H1 (cell line): Measurements from ENCODE around the gene FGF12. TPM values are rescaled to one million over a fixed set of nuclear protein-coding genes. Genes with fewer than 3 reads are reported as not detected.
A peak's percentile ranks its signal among the peaks of the same experiment; 100 is the strongest.

ENCODE experiments used
- CTCF ChIA-PET: fragments of 300-600 bp; sonication (Branson Sonifier 250); formaldehyde crosslinking; loops from one replicate; lab custom pipeline; 2021; ENCODE audit not compliant: partially characterized antibody; lab: Charles Lee
- POLR2A ChIA-PET: fragments of 300-600 bp; sonication (Branson Sonifier 250); formaldehyde crosslinking; loops from one replicate; lab custom pipeline; 2021; ENCODE audit warnings: inconsistent platforms; ENCODE audit not compliant: partially characterized antibody; lab: Charles Lee
- DNase-seq, 2 experiments: peaks; one replicate each; pipeline versions ENCODE4 v3.0.0 to v3.0.0-alpha.2; 2010 to 2022; ENCODE audit warnings: low spot score in 2 of 2, low read depth in 1 of 2, mixed read lengths in 1 of 2
- FAIRE-seq: peaks from 2 replicates; lab custom pipeline; 2011; peaks lifted over from hg19 to GRCh38; lab: Jason Lieb, UNC
- H2AFZ ChIP-seq: 2 replicates; pipeline ENCODE4 v1.8.1; 2012; ENCODE audit warnings: low read length, inconsistent platforms
- H2AK5ac ChIP-seq: 2 replicates; pipeline ENCODE4 v1.6.1; 2013; ENCODE audit warnings: low read depth, low read length
- H2BK120ac ChIP-seq: replicated peaks from 2 replicates; pipeline ENCODE3; 2013; ENCODE audit warnings: low read depth, low read length, inconsistent platforms
- H2BK12ac ChIP-seq: 2 replicates; pipeline ENCODE4 v1.6.1; 2013; ENCODE audit warnings: low read depth, low read length
- H2BK15ac ChIP-seq: 2 replicates; pipeline ENCODE4 v1.6.1; 2013; ENCODE audit warnings: low read length
- H2BK20ac ChIP-seq: 2 replicates; pipeline ENCODE4 v1.6.1; 2013; ENCODE audit warnings: low read length
- H2BK5ac ChIP-seq: 2 replicates; pipeline ENCODE4 v1.6.1; 2013; ENCODE audit warnings: low read depth, low read length
- H3K14ac ChIP-seq: 2 replicates; pipeline ENCODE4 v1.6.1; 2013; ENCODE audit warnings: inconsistent platforms; ENCODE audit not compliant: insufficient read length
- H3K18ac ChIP-seq: 2 replicates; pipeline ENCODE4 v1.6.1; 2013; ENCODE audit warnings: low read length; ENCODE audit errors: extremely low read depth
- H3K23ac ChIP-seq: 2 replicates; pipeline ENCODE4 v1.6.1; 2013; ENCODE audit warnings: inconsistent platforms; ENCODE audit not compliant: insufficient read length
- H3K23me2 ChIP-seq: 2 replicates; pipeline ENCODE4 v1.6.1; 2013; ENCODE audit warnings: low read depth, low read length
- H3K27ac ChIP-seq: 2 replicates; pipeline ENCODE4 v1.6.1; 2011; ENCODE audit warnings: low read depth, low read length, inconsistent platforms
- H3K27me3 ChIP-seq, 4 experiments: replicated peaks in 1 of 4; 1 replicate in 1 of 4; 2 replicates in 3 of 4; pipeline versions ENCODE4 v1.6.1 to v1.8.1; 2011 to 2013; ENCODE audit warnings: low read length in 3 of 4, mild to moderate bottlenecking in 3 of 4, inconsistent platforms in 2 of 4, mixed read lengths in 2 of 4, moderate library complexity in 1 of 4; ENCODE audit not compliant: control insufficient read depth in 3 of 4, insufficient read depth in 3 of 4; ENCODE audit errors: extremely low read depth in 1 of 4
- H3K36me3 ChIP-seq, 4 experiments: 2 replicates each; pipeline versions ENCODE4 v1.6.1 to v1.8.1; 2011 to 2013; ENCODE audit warnings: mild to moderate bottlenecking in 4 of 4, low read length in 3 of 4, moderate library complexity in 2 of 4, control low read depth in 1 of 4, inconsistent platforms in 1 of 4; ENCODE audit not compliant: insufficient read depth in 4 of 4, control insufficient read depth in 2 of 4
- H3K4ac ChIP-seq: replicated peaks from 2 replicates; pipeline ENCODE3; 2013; ENCODE audit warnings: low read length, low read depth, mixed read lengths, inconsistent platforms; ENCODE audit not compliant: insufficient read length
- H3K4me1 ChIP-seq, 4 experiments: replicated peaks in 1 of 4; 1 replicate in 1 of 4; 2 replicates in 3 of 4; pipeline versions ENCODE4 v1.6.1 to v1.8.1; 2011 to 2013; ENCODE audit warnings: low read length in 3 of 4, inconsistent platforms in 2 of 4, mixed read lengths in 1 of 4; ENCODE audit not compliant: insufficient read depth in 4 of 4, control insufficient read depth in 3 of 4
- H3K4me2 ChIP-seq, 2 experiments: 2 replicates each; pipeline versions ENCODE4 v1.6.1 to v1.8.1; 2011 to 2013; ENCODE audit warnings: low read depth in 2 of 2, low read length in 2 of 2, control low read depth in 1 of 2, inconsistent platforms in 1 of 2, mild to moderate bottlenecking in 1 of 2; ENCODE audit not compliant: insufficient read depth in 1 of 2
- H3K4me3 ChIP-seq, 4 experiments: fragments of 200-600, 300-600 bp in 1 of 4; sonication (generic), shearing (Covaris generic), sonication (Bioruptor Twin) in 1 of 4; 2 replicates each; pipeline versions ENCODE4 v1.5.1 to v1.8.1; 2011 to 2016; ENCODE audit warnings: low read length in 4 of 4, low read depth in 3 of 4, control low read depth in 2 of 4, inconsistent platforms in 2 of 4, mild to moderate bottlenecking in 2 of 4, mixed read lengths in 1 of 4, moderate library complexity in 1 of 4; ENCODE audit not compliant: insufficient read depth in 2 of 4; ENCODE audit errors: extremely low read depth in 1 of 4
- H3K56ac ChIP-seq: replicated peaks from 2 replicates; pipeline ENCODE3; 2013; ENCODE audit warnings: low read depth, mild to moderate bottlenecking, mixed read lengths, low read length, inconsistent platforms; ENCODE audit not compliant: insufficient read length
- H3K79me1 ChIP-seq: 2 replicates; pipeline ENCODE4 v1.6.1; 2013; ENCODE audit warnings: low read depth, low read length, control low read depth
- H3K79me2 ChIP-seq, 2 experiments: 2 replicates each; pipeline versions ENCODE4 v1.6.1 to v1.8.1; 2012 to 2013; ENCODE audit warnings: low read length in 2 of 2, mild to moderate bottlenecking in 2 of 2, inconsistent platforms in 1 of 2; ENCODE audit not compliant: insufficient read depth in 2 of 2, control insufficient read depth in 1 of 2
- H3K9ac ChIP-seq, 4 experiments: replicated peaks in 1 of 4; 1 replicate in 1 of 4; 2 replicates in 3 of 4; pipeline versions ENCODE4 v1.6.1 to v1.8.1; 2011 to 2013; ENCODE audit warnings: low read depth in 3 of 4, low read length in 3 of 4, control low read depth in 2 of 4, mild to moderate bottlenecking in 2 of 4, moderate library complexity in 2 of 4, inconsistent platforms in 1 of 4; ENCODE audit errors: extremely low read depth in 1 of 4
- H3K9me3 ChIP-seq, 2 experiments: 2 replicates each; pipeline versions ENCODE4 v1.6.1 to v1.8.1; 2012 to 2013; ENCODE audit warnings: mild to moderate bottlenecking in 2 of 2, moderate library complexity in 2 of 2, control low read depth in 1 of 2, inconsistent platforms in 1 of 2, low read depth in 1 of 2, low read length in 1 of 2, mixed read lengths in 1 of 2; ENCODE audit not compliant: insufficient read depth in 2 of 2
- H4K20me1 ChIP-seq, 2 experiments: replicated peaks in 1 of 2; 2 replicates each; pipeline versions ENCODE3 to v1.8.1; 2011 to 2013; ENCODE audit warnings: inconsistent platforms in 2 of 2, low read length in 2 of 2, mild to moderate bottlenecking in 1 of 2; ENCODE audit not compliant: insufficient read depth in 2 of 2, control insufficient read depth in 1 of 2
- H4K5ac ChIP-seq: 2 replicates; pipeline ENCODE4 v1.6.1; 2013; ENCODE audit warnings: low read length, low read depth, mixed read lengths, inconsistent platforms; ENCODE audit not compliant: insufficient read length
- H4K8ac ChIP-seq: 2 replicates; pipeline ENCODE4 v1.8.0; 2013; ENCODE audit warnings: mild to moderate bottlenecking, moderate library complexity, low read length, inconsistent platforms; ENCODE audit not compliant: insufficient read depth; ENCODE audit errors: extremely low read depth
- H4K91ac ChIP-seq: replicated peaks from 2 replicates; pipeline ENCODE3; 2013; ENCODE audit warnings: low read length, mixed read lengths, inconsistent platforms; ENCODE audit not compliant: insufficient read length
- CBX8 ChIP-seq: fragments of 300-800, 300-1000 bp; sonication (generic); IDR thresholded peaks from 2 replicates; pipeline ENCODE4 v1.7.1; 2016; ENCODE audit warnings: low read depth, low read length, borderline replicate concordance
- POLR2AphosphoS5 ChIP-seq: IDR thresholded peaks from 2 replicates; pipeline ENCODE4 v1.6.1; 2011; ENCODE audit warnings: low read depth, low read length
- RAD21 ChIP-seq, 2 experiments: IDR thresholded peaks in 1 of 2; conservative IDR thresholded peaks in 1 of 2; 2 replicates each; pipeline ENCODE4 v1.6.1; 2011; ENCODE audit warnings: low read depth in 2 of 2, low read length in 2 of 2, improper control_type of control experiment in 1 of 2, inconsistent platforms in 1 of 2, mild to moderate bottlenecking in 1 of 2, moderate library complexity in 1 of 2
- RXRA ChIP-seq: IDR thresholded peaks from 2 replicates; pipeline ENCODE4 v1.6.1; 2011; ENCODE audit warnings: low read depth, mild to moderate bottlenecking, low read length, moderate library complexity; ENCODE audit not compliant: insufficient read depth
- SIN3A ChIP-seq, 2 experiments: IDR thresholded peaks in 1 of 2; conservative IDR thresholded peaks in 1 of 2; 2 replicates each; pipeline ENCODE4 v1.6.1; 2011 to 2012; ENCODE audit warnings: low read length in 2 of 2, improper control_type of control experiment in 1 of 2, low read depth in 1 of 2, mild to moderate bottlenecking in 1 of 2
- TEAD4 ChIP-seq: IDR thresholded peaks from 2 replicates; pipeline ENCODE4 v1.6.1; 2012; ENCODE audit warnings: low read depth, low read length, inconsistent platforms, mixed read lengths
- WGBS, 2 experiments: shearing (Covaris generic) in 1 of 2; methylation state at CpG; one replicate each; pipeline versions ENCODE4 v1.1.6 to v1.1.7; 2013 to 2015; ENCODE audit warnings: low lambda C conversion rate in 2 of 2, mixed read lengths in 2 of 2, inconsistent platforms in 1 of 2, low coverage in 1 of 2, missing lambda C conversion rate in 1 of 2; ENCODE audit not compliant: insufficient replicate concordance in 2 of 2, insufficient coverage in 1 of 2, insufficient read length in 1 of 2; ENCODE audit errors: extremely low coverage in 1 of 2, missing lambda C conversion rate in 1 of 2; 5-methylcytosine and 5-hydroxymethylcytosine counted together
- polyA plus RNA-seq, 7 experiments: library from polyadenylated mRNA; depleted of rRNA in 3 of 7; stranded (reverse) in 5 of 7; unstranded in 2 of 7; fragments of >200 nt in 5 of 7; fragments of 200-250 nt in 2 of 7; gene quantifications; 1 replicate in 5 of 7; 2 replicates in 1 of 7; 4 replicates in 1 of 7; pipeline versions ENCODE4 v1.2.1 to v1.2.3, GENCODE V29; 2011 to 2013; ENCODE audit warnings: missing spikeins in 2 of 7, mixed read lengths in 2 of 7
- total RNA-seq: library from RNA; stranded (reverse); fragmentation: NEBNext Ultra II Directional; extraction: Animal tissue kit (Norgen Biotek cat#: 25700); gene quantifications from 2 replicates; pipeline ENCODE4 v1.2.1, GENCODE V29; 2021
- TF ChIP-seq, protein P1 (sequence below), 3 experiments: IDR thresholded peaks; 1 replicate in 2 of 3; 2 replicates in 1 of 3; pipeline versions ENCODE4 v1.5.1 to v1.6.1; 2011; ENCODE audit warnings: low read length in 3 of 3, mild to moderate bottlenecking in 3 of 3, inconsistent platforms in 2 of 3, low read depth in 1 of 3, moderate library complexity in 1 of 3; ENCODE audit not compliant: insufficient read depth in 1 of 3; ENCODE audit errors: control extremely low read depth in 1 of 3

Gene FGF12
- total and polyA plus RNA-seq, 2 of the 8 experiments (the other 6 are each of a cell fraction or from before 2014, with no cell fraction given), result 4.1 to 16.6 TPM

DNA sequence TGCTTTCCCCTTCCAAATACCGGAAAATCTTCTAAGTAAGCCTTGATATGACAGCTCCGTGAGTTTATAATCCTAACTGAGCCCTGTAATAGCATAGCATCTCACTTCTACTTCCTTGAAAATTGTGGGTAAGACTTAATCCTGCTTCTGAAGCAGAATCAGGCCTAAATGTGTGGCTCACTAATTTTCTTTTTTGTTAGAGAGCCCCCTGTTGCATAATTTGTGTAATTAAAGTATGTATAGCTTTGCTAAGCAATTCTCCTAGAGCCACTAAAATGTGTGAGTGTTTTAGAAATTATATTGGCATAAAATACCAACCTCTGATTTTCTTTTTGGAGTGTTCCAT lies 304.4 kb downstream of the FGF12 start:
- no peak overlapping the region for H3K4me3 ChIP-seq
- H2BK20ac ChIP-seq, result no peak overlapping the region
- no peaks in the 10 kb centered on the region for H4K20me1 ChIP-seq
- POLR2A ChIA-PET, result interaction anchor here (1.3 kb wide), 1 partner anchor 12 kb away, joined by 3 read pairs; no protein-coding TSS in a partner anchor
- FAIRE-seq (no peak), DNase-seq (no peak)
- TF ChIP-seq SIN3A (conservative IDR thresholded peaks at IDR 0.05 in 1 of 2, IDR thresholded peaks at IDR 0.05 in 1 of 2; ENCODE audit: low read depth in 1 of 2, low read length in 2 of 2) (no peak), CBX8 (no peak), RAD21 (IDR thresholded peaks at IDR 0.05 in 1 of 2, conservative IDR thresholded peaks at IDR 0.05 in 1 of 2; ENCODE audit: low read depth in 2 of 2, low read length in 2 of 2) (peak; percentile 47 to 53), POLR2AphosphoS5 (no peak), TEAD4 (no peak), RXRA (no peak)
- TF ChIP-seq, protein P1, sequence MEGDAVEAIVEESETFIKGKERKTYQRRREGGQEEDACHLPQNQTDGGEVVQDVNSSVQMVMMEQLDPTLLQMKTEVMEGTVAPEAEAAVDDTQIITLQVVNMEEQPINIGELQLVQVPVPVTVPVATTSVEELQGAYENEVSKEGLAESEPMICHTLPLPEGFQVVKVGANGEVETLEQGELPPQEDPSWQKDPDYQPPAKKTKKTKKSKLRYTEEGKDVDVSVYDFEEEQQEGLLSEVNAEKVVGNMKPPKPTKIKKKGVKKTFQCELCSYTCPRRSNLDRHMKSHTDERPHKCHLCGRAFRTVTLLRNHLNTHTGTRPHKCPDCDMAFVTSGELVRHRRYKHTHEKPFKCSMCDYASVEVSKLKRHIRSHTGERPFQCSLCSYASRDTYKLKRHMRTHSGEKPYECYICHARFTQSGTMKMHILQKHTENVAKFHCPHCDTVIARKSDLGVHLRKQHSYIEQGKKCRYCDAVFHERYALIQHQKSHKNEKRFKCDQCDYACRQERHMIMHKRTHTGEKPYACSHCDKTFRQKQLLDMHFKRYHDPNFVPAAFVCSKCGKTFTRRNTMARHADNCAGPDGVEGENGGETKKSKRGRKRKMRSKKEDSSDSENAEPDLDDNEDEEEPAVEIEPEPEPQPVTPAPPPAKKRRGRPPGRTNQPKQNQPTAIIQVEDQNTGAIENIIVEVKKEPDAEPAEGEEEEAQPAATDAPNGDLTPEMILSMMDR (IDR thresholded peaks at IDR 0.05; ENCODE audit: control extremely low read depth in 1 of 3, insufficient read depth in 1 of 3, low read depth in 1 of 3, low read length in 3 of 3), result peak in 2 of 3 experiments; percentile 7 to 18; a peak in 2 of 4 replicates
- H3K27me3 ChIP-seq, result no peaks in the 10 kb centered on the region
- no peaks in the 10 kb centered on the region for H3K79me2 ChIP-seq
- no peak overlapping the region for H3K18ac ChIP-seq
- H2BK5ac ChIP-seq, result no peak overlapping the region
- H2BK12ac ChIP-seq, result no peak overlapping the region
- H4K8ac ChIP-seq, result no peak overlapping the region
- H4K5ac ChIP-seq, result no peak overlapping the region
- no peak overlapping the region for H3K23ac ChIP-seq
- H2BK15ac ChIP-seq, result no peak overlapping the region
- no peak overlapping the region for H4K91ac ChIP-seq
- 94% methylated on average over 2 of the region's 2 CpGs; no CpG with 5 or more reads in 1 of the 2 experiments for WGBS, 2 experiments
- no peaks in the 10 kb centered on the region for H3K4me1 ChIP-seq
- no peaks in the 10 kb centered on the region for H3K79me1 ChIP-seq
- peak overlapping the region in 1 of 4 experiments; percentile 8; a peak in 1 of 7 replicates for H3K9ac ChIP-seq
- H2AFZ ChIP-seq, result no peak overlapping the region
- no peak overlapping the region for H3K27ac ChIP-seq
- H2BK120ac ChIP-seq, result no peak overlapping the region
- no peaks in the 10 kb centered on the region for H3K9me3 ChIP-seq
- CTCF ChIA-PET, result interaction anchor here (0.7 to 3.3 kb wide), 44 partner anchors 9 to 1142 kb away, joined by 3 to 36 read pairs (median 5); no protein-coding TSS in a partner anchor
- no peak overlapping the region for H3K14ac ChIP-seq
- H3K4ac ChIP-seq, result no peak overlapping the region
- H2AK5ac ChIP-seq, result no peak overlapping the region
- H3K23me2 ChIP-seq, result no peaks in the 10 kb centered on the region
- no peaks in the 10 kb centered on the region for H3K36me3 ChIP-seq
- H3K4me2 ChIP-seq, result no peak overlapping the region
- H3K56ac ChIP-seq, result no peak overlapping the region
